ENCODE measurements around the gene ELP1.
"Not testable (repeated sequence)": the region's sequence is repeated elsewhere in the genome, so short reads cannot be mapped to it uniquely, and the experiment has no call there.

The ELP1 gene

DNA sequence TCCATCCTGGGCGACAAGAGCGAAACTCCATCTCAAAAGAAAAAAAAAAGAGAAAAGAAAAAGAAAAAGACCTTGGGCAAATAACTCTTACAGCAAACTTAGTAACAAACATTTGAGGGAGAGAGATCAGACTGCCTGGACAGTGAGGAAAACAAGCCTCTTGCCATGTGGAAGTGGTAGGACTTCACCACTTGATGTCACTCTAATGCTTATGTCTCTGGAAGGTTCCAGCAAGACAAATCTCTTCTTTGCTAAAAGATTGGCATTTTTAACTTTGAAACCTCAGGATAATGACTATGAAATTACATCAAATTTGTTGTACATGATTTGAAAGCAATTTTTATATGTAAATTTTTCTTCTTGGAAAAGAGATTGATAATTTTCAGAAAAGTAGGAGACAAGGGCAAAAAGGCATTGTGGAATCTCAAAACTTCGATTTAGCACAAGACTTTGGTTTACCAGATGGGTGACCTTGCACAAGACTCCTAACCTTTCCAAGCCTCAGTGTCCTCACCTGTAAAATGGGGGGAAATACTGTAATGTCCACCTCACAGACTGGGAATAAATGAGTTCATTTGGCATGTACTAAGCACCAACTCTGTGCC lies 83.5 kb downstream of the ELP1 start:
- DNase-seq = no peak

DNA sequence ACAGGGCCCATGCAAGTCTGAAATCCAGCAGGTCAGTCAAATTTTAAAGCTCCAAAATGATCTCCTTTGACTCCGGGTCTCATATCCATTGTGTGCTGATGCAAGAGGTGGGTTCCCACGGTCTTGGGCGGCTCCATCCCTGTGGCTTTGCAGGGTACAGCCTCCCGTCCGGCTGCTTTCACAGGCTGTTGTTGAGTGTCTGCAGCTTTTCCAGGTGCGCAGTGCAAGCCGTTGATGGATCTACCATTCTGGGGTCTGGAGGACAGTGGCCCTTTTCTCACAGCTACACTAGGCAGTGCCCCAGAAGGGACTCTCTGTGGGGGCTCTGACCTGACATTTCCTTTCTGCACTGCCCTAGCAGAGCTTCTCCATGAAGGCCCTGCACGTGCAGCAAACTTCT lies 85.6 kb downstream of the ELP1 start:
- DNase-seq = not testable (repeated sequence)

GRCh38 chr9:108845947-108846346 lies 88.0 kb downstream of the ELP1 start:
- DNase-seq = no peak

GRCh38 chr9:108845507-108845906 lies 88.4 kb downstream of the ELP1 start:
- no peak for DNase-seq

- no peak for DNase-seq
Observed at GRCh38 chr9:108844856-108845255, 89.1 kb downstream of the ELP1 start.

GRCh38 chr9:108844391-108844790 lies 89.5 kb downstream of the ELP1 start:
- DNase-seq = no peak

- no peak for DNase-seq
Observed at GRCh38 chr9:108842610-108843295, 91.2 kb downstream of the ELP1 start.

DNA sequence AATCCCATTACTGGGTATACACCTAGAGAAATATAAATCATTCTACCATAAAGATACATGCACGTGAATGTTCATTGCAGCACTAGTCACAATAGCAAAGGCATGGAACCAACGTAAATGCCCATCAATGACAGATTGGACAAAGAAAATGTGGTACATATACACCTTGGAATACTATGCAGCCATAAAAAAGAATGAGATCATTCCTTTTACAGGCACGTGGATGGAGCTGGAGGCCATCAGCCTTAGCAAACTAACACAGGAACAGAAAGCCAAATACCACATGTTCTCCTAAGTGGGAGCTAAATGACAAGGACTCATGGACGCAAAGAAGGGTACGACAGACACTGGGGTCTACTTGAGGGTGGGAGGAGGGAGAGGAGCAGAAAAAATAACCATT lies 94.4 kb downstream of the ELP1 start:
- not testable (repeated sequence) for DNase-seq

GRCh38 chr9:108838017-108838416 lies 95.9 kb downstream of the ELP1 start:
- no peak for DNase-seq

DNA sequence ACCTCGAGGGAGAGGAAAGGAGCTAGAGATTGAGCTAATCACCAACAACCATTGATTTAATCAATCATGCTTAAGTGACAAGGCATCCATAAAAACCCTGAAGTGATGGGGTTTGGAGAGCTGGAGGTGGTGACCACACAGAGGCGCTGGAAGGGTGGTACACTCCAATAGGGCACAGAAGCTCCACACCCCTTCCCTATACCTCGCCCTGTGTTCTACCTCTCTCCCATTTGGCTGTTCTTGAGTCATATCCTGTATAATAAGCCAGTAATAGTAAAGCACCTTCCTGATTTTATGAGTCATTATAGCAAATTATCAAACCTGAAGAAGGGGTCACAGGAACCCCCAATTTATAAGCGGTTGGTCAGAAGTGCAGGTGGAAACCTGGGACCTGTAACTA lies 96.4 kb downstream of the ELP1 start:
- no peak for DNase-seq

- no peak for DNase-seq
Observed at GRCh38 chr9:108836781-108837180, 97.1 kb downstream of the ELP1 start.

- no peak for DNase-seq
Observed at GRCh38 chr9:108836319-108836718, 97.6 kb downstream of the ELP1 start.

GRCh38 chr9:108835831-108836230 lies 98.1 kb downstream of the ELP1 start:
- no peak for DNase-seq

- no peak for DNase-seq
Observed at GRCh38 chr9:108834959-108835665, 98.8 kb downstream of the ELP1 start.

DNA sequence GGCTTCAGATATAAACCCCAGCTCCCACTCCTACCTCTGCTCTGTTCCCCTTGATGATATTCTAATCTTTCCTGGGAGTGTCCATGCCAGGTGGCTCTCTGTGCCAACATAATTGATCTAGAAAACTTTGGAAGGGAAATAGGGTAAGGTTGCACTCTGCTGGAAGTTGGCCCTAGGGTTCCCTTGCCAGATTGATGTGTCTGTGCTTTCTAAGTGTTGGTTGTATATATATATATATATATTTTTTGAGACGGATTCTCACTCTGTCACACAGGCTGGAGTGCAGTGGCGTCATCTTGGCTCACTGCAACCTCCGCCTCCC lies 101.8 kb downstream of the ELP1 start:
- DNase-seq = no peak

DNA sequence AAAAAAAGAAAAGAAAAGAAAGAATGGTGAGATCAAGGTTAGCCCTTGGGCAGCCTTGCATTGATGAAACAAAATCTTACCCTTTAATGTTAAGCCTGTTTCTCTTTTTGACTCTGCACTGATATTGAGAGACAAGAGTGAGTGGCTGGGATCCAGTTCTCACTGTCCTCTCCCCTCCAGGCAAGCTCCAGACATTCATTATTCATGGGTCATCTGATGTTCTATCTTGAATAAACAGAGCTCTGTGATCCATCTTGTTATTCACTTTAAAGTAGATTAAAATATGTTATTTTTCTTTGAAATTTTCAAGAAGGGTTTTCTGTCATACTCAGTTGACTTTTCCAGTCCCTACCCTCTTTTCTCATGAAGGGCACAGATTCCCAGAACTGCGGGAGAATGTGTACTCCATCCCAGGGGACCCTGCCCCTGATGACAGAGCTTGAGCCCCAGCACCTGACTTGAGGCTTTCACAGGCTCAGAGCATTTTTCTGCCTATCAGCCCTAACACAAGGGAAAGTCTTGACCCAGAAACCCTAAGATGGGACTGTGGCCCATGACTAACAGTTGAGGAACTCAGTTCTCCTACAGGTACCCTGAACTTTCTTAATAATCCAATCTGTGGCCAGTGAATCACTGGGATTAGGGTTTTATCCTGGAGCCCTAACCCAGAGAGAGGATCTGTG lies 102.3 kb downstream of the ELP1 start:
- DNase-seq = no peak

- no peak for DNase-seq
Observed at GRCh38 chr9:108830272-108830671, 103.7 kb downstream of the ELP1 start.

DNA sequence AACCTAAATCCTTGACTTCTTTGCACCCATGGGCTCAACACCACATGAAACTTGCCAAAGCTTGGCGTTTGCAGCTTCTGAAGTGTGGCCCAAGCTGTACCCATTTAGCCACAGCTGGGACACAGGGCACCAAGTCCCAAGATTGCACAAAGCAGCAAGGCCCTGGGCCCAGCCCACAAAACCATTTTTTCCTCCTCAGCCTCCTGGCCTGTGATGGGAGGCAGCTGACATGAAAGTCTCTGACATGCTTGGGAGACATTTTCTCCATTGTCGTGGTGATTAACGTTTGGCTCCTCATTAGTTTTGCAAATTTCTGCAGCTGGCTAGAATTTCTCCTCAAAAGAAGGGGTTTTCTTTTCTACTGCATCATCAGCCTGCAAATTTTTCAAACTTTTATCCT lies 110.1 kb downstream of the ELP1 start:
- DNase-seq = no peak
